ENCODE data around the gene SNX30.

SNX30 gene

DNA sequence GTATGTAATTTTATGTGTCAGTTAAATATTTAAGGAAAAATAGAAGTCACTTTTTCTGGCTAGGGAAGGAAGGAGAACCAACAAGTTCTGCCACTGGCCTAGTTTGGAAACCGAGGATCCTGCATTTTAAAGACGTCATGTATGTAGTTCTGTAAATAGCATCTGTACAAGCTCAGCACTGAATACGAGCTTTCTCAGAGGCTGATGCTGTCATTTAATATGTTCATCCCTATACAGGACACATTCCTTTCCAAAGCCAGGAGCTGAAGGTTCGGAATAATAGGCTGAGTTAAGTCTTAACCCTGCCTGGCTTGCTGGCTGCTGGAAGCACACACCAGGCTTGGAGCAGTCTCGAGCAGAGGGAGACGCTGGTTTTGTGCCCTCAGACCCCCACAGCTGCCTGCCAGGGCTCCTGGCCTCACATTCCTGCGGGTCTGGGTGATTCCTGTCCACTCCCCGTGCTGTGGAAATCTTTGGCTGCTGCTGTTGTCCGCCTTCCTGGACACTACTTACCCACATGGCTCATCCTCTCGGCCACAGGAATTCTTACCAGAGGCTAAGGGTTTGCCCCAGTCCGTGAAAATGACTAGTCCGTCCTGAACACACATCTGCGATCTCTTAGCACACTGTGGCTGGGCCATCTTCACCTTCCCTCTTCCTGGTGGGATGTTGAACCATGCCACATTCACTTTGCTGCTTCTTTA lies 103.5 kb downstream of the SNX30 start:
- no peak for DNase-seq (ENCODE audit: low read depth in 2 of 2, low spot score in 1 of 2)

DNA sequence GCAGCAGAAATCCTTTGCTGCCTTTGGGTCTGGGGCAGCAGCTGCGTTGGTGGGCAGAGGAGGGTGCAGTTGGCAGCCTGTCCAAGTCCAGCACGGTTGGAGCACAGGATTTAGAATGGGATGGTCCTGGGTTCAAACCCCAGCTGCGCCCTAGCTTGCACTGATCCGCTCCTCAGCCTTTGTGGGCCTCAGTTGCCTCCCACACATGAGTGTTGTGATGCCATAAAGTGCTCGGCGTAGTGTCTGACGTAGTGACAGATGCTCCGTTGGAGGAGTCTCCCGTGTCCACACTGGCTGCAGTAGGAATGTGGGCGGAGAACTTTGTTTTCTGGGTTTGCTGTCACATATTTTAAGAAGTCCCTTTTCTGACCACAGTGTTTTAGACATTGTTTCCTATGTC lies 104.1 kb downstream of the SNX30 start:
- DNase-seq (ENCODE audit: low read depth in 2 of 2, low spot score in 1 of 2), result no peak

DNA sequence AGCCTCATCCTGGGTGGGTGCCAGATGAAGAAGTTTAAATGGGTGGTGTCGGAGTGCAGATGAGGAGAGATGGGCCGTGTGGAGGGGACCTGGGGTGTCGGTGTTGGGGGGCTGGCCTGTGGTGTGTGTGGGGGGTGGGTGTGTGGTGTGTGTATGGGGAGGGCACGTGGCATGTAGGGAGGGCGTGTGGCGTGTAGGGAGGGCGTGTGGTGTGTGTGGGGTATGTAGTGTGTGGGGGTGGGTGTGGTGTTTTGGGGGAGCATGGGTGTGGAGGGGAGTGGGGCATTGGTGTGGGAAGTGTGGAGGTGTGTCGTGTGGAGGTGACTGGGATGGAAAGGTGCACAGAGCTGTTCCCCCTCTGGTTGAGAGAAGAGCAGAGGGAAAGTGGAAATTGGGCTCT lies 105.6 kb downstream of the SNX30 start:
- DNase-seq (ENCODE audit: low read depth in 2 of 2, low spot score in 1 of 2), result no peak

DNA sequence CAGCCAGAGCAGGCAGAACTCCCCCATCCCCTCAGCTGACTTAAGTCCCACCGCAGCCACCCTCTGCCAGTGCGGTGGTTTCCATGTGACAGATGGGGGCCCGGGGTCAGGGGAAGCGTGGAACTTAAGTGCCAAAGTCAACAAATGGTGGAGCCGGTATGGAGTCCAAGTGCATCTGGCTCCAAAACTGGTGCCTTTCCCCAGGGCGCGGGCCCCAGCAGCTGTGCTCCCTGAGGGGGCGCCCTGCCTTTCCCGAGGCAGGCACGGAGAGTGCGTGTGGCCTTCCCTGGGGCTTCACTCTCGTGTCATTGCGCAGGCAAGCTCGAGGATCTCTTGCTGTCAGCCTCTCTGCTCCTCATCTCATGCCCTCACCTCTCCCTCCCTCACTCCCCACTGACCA lies 106.3 kb downstream of the SNX30 start:
- no peak for DNase-seq (ENCODE audit: low read depth in 2 of 2, low spot score in 1 of 2)

DNA sequence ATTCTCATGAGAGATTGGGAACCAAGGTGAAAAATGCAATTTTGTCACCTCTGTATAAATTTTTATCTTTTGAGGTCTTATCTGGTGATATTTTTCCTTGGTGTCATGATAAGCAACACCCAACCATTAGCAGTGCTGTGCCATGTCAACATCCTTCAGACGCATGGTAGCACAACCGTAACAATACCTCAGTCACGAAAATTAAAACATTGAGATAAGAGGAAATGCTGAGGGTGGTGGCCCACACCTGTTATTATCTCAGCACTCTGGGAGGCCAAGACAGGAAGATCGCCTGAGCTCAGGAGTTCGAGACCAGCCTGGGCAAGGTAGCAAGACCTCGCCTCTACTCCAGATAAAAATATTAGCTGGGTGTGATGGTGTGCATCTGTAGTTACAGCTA lies 107.4 kb downstream of the SNX30 start:
- DNase-seq (ENCODE audit: low read depth in 2 of 2, low spot score in 1 of 2), result no peak

DNA sequence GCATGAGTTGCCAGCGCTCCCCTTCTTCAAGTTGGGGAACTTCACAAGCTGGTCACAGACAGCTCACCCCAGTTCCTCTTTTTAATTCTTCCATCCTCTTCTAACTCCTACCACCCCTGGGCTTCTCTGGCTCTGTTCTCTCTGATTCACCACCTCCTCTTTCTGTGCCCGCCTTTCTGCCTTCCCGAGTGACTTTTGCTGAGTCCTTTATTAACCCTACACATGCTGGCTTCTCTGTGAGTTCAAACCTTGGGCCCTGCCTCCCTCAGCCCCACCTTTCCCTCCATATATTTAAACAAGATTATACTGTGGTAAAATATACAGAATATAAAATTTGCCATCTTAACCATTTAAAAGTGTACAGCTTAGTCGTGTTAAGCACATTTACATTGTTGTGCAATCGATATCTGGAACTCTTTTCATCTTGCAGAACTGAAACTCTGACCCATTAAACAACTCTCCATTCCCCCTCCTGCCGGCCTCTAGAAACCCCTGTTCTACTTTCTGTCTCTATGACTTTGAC lies 108.1 kb downstream of the SNX30 start:
- no peak for DNase-seq (ENCODE audit: low read depth in 2 of 2, low spot score in 1 of 2)

DNA sequence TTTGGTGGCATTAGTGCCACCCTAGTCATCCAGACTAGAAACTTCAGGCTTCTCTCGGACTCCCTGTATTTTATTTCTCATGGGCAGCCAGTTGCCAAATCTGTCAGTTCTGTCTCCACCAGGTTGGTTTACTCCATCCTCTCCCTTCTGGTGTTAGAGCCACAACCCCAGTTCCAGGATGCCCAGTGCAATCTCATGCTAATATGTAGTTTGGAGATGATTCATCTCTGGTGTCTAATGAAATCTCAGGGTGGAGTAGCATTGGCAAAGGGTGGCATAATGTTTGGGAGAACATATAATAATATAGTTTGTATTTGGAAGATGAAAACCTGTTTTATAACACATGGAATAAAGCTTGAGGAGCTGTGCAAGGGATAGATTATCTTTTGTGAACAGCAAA lies 109.9 kb downstream of the SNX30 start:
- DNase-seq (ENCODE audit: low read depth in 2 of 2, low spot score in 1 of 2), result no peak

DNA sequence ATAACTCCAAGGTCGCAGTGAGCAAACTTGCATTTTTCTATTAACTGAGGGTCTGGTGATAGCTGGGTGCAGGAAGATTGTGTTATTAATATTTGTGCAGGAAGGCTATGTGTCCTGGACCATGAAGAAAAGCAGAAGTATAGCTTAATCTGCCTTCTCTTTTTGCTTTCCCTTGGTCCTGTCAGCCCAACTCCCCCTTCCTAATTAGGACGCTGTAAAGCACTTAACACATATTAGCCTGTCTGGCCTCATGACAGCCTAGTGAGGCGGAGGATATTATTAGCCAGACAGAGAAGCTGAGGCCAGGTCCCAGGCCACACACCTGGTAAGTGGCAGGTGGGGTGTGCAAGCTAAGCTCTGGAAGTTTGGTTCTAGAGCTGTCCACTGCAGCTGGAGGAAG lies 110.6 kb downstream of the SNX30 start:
- no peak for DNase-seq (ENCODE audit: low read depth in 2 of 2, low spot score in 1 of 2)

DNA sequence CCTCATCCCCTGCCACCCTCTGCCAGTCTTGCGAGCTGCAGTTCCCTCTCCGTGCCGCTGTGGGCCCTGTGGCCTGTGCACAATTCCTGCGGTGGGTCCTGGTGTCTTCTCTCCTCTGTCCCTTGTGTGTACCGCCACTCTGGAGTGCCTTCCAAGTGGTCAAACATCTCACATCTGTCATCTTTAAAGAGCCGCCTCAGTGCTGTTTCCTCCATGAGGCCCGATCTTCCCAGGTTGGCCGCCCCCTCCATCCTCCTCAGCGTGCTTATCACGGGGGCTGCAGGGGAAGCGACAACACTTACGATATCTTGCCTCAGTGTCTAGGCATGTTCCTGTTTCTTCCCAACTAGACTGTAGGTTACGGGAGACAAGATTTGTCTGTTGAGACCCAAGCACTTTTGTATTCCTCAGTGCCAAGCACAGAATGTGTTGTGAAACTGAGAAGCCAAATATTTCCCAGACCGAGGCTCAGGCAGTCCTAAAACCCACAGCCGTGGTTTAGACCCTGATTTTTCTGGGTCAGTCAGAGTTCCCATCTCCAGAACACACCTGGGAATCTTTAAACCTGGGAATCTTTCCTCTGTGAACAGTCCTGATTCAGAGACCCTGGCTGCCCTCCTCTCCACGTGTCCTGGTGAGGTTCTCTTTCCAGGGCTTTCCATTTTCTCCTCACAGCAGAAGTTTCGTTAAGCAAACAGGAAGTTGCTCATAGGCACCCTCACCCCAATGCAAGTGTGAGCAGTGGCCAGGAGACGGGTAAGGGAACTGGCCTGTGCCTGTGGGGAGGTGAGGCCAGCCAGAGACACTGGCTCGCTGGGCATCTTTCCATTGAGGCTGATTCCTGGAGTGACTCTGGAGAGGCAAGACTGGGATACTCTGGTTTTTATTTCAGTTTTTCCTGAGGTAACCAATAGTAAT lies 111.3 kb downstream of the SNX30 start:
- no peak for DNase-seq (ENCODE audit: low read depth in 2 of 2, low spot score in 1 of 2)

DNA sequence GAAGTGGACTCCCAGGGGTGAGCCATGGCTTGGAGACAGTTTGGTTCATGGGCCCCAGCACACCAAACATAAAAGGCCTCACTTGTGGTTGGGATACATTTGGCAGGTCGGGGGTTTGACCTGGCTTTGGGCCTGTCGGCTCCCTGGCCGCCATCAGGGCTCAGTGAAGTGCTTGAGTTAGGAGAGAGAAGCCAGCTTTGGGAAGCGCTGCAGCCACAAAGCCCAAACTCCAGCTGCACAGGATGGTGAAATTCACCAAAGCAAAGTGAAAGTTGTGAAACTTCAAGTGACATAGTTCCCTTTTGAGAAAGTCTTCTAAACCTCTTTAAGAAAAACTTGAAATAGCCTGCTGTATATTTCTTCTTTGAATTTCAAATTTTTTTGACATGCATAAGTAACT lies 112.7 kb downstream of the SNX30 start:
- DNase-seq (ENCODE audit: low read depth in 2 of 2, low spot score in 1 of 2), result no peak

DNA sequence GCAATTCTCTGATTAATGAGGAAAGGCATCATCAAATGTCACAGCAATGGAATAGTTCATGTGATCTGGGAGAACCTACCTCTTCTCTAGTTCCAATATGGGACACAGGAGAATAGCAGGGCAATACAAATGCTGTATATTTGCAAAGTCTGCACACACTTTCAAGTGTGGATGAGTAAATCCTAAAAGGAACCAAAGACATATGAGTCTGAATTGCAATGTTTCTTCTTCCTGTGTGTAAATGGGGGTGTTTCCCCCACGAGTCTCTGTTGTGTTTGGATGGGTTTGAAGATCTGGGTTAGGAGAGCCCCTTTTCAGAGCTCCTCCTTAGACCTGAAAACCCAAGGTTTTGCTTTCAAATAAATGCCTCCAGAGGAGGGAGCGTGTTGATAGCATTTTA lies 113.2 kb downstream of the SNX30 start:
- DNase-seq (ENCODE audit: low read depth in 2 of 2, low spot score in 1 of 2), result no peak

DNA sequence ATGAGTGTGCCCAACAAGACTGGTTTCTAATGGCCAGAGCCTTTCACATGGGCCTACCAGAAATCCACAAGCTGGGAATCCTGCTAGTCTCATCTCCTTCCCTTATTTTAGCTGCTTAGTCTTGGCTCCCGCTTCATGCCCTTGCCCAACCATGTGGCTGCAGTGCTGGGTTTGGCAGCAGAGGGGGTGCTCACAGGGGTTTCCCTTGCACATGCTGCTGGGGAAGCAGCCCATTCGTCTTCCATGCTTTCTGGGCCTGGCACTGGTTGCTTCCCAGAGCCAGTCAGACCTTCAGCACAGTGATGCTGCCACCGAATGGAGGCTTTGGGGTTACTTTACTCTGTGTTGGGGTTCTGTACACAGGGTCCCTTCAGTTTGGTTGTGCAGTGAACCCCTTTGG lies 113.8 kb downstream of the SNX30 start:
- DNase-seq (ENCODE audit: low read depth in 2 of 2, low spot score in 1 of 2), result no peak

DNA sequence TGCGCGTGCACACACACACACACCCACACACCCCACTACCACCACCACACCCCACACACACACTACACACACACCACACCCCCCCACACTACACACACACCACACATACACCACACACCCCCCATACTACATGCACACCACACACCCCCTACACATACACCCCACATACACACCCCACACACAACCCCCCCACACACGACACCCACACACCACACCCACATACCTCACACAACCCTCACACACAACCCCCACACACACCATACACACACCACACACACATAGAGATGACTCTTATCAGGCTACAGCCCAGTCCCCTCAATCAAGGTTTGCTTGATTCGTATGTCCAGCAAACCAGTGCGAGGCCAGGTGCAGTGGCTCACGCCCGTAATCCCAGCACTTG lies 114.4 kb downstream of the SNX30 start:
- no peak for DNase-seq (ENCODE audit: low read depth in 2 of 2, low spot score in 1 of 2)

DNA sequence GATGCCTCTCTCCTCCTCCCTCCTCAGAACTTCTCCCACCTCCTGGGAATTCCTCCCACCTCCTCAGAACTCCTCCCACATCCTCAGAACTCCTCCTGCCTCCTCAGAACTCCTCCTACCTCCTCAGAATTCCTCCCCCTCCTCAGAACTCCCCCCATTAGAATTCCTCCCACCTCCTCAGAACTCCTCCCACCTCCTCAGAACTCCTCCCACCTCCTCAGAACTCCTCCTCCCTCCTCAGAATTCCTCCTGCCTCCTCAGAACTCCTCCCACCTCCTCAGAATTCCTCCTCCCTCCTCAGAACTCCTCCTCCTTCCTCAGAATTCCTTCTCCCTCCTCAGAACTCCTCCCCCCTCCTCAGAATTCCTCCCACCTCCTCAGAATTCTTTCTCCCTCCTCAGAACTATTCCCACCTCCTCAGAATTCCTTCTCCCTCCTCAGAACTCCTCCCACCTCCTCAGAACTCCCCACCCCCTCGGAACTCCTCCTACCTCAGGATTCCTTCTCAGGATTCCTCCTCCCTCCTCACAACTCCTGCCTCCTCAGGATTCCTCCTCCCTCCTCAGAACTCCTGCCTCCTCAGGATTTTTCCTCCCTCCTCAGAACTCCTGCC lies 116.2 kb downstream of the SNX30 start:
- no peak for DNase-seq (ENCODE audit: low read depth in 2 of 2, low spot score in 1 of 2)

DNA sequence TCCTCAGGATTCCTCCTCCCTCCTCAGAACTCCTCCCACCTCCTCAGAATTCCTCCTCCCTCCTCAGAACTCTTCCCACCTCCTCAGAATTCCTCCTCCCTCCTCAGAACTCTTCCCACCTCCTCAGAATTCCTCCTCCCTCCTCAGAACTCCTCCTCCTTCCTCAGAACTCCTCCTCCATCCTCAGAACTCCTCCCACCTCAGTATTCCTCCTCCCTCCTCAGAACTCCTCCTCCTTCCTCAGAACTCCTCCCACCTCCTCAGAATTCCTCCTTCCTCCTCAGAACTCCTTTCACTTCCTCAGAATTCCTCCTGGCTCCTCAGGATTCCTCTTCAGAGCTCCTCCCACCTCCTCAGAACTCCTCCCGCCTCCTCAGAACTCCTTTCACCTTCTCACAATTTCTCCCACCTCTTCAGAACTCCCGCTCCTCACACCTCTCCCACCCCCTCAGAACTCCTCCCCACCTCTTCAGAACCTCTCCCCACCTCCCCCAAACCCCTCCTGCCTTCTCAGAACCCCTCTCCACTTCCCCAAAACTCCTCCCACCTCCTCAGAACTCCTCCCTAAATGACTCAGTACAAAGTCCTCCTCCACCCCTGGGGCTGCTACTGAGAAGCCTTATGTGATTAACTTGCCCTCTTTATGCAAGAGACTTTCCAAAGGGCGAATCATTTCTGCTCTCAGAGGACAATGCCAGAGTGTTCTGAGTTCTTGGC lies 116.9 kb downstream of the SNX30 start:
- DNase-seq (ENCODE audit: low read depth in 2 of 2, low spot score in 1 of 2), result no peak

DNA sequence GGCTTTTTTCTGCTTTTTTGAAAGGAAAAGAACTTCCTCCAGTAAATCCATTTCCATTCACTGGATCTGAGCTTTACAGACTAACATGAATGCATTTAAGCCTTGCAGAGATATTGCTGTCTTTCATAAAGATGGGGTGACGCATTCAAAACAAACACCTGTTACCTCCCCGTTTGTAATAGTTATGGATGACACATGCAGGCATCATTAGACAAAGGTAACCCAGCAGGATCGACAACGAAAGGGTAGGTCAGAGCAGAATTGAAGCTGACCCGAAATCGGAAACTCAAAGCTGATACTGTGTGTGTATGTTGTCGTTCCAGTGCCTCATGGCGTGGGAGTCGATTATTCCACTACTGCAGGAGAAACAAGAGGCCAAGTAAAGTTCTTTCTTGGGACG lies 117.9 kb downstream of the SNX30 start:
- no peak for DNase-seq (ENCODE audit: low read depth in 2 of 2, low spot score in 1 of 2)

DNA sequence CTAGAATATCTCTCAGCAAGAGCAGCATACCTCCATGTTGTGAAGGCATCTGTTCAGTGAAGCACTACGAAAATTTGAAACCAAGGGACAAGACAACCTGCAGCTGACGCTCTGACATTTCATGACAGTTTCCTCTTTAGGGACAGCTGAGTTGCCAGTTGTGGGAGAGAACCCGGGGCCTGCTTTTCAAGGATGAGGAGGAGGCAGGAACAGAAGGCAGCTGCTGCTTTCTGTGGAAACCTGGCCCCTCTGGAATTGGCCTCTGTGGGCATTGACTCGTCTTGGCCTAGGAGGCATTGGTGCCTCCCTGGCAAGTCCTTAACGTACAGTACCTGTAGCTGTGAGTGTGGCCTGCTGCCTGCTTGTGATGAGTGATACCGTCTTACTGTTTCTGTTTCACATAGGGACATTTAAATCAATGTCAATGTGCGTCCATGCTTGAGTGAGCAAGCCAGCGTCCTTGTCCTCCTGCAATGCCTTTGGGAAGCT lies 118.5 kb downstream of the SNX30 start:
- no peak for DNase-seq (ENCODE audit: low read depth in 2 of 2, low spot score in 1 of 2)

DNA sequence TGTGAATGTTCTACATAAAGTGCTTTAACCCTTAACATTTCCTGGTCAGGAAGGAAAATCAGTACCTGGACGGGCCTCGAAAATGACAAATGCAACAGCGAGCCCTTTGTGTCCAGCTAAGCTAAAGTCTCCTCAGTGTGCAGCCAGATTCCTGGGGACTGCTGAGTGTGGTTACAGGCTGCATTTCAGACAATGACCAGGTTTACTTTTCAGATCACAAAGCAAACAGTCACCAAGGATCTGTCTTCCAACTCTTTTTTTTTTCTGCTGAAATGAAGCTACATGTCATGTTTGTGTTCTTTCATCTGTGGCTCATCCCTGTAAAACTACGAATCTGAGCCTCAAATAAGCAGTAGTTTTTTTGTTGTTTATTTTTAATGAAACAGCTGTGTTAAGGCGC lies 119.4 kb downstream of the SNX30 start:
- DNase-seq (ENCODE audit: low read depth in 2 of 2, low spot score in 1 of 2), result no peak

DNA sequence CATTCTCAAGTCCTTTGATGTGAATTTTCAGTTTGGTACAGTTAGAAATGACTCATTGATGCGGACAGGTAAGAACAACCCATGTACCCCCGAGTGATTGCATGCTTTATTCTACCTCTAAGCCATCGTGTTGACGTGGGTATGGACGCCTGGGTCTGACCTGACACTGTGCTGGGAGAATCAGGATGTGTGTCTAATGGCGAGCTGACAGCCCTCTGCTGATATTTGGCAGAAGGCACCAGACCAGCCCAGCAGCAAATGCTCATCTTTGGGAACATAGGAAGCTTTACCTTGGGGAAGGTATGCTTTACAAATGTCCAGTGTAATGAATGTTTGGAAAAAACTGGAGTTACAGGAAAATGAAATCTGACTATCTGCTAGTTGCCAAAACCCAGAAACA lies 120.0 kb downstream of the SNX30 start:
- DNase-seq (ENCODE audit: low read depth in 2 of 2, low spot score in 1 of 2), result no peak

DNA sequence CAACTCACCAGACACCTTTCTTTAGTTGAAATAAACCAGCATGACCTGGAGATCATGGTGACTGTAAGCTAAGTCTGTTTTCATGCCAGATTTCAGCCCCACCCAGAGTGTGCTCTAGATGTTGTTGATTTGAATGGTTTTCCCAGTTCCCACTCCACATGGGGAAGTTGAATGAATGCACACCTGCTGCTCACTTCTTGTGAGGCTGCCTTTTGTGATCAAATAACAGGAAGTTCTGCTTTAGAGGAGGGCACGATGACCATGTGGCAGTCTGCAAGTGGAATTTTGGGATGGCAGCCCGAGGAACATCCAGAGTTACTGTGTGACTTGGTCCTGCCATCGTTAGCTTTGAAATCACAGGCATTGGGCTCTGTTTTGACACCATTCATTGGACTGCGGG lies 121.5 kb downstream of the SNX30 start:
- no peak for DNase-seq (ENCODE audit: low read depth in 2 of 2, low spot score in 1 of 2)

DNA sequence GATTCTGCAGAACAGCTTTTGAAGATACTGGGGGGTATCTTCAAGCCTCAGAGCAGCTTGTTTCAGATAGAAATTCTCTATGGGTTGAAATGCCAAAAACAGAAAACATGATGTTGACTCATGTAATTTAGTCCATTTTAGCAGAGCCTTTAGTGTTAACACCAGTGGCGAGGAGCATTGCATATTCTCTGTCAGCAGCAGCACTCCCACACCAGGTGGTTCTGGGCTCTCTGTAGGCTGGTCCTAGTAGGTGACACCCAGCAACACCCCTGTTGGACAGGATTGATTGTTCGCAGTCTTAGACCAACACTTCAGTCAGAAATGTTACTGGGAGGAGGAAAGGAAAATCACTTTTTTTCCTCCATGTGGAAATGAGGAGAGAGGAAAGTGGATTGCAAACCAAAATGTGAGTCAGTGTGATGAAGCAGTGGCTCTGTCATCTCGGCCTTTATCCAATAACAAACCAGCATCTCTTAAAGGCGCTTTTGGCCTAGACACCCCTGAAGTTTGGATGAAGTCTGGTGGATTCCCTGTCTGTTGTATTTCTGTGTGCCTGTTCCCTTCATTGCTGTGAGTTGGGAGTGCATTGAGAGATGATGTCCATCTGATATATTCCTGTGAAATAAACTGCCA lies 123.3 kb downstream of the SNX30 start:
- DNase-seq (ENCODE audit: low read depth in 2 of 2, low spot score in 1 of 2), result no peak

Data from stimulated activated CD8-positive, alpha-beta memory T cell treated with anti-CD3 and anti-CD28 coated beads, Interleukin-4, amount 100 ng/mL, for 4 hours (primary cell).